ENCODE results near the gene SLC25A27.
A peak's percentile ranks its signal among the peaks of the same experiment; 100 is the strongest.

The SLC25A27 gene

GRCh38 chr6:46651816-46652215, 959 bp upstream of the SLC25A27 start:
- DNase-seq = no peak

GRCh38 chr6:46652232-46652602, 558 bp upstream of the SLC25A27 start:
- no peak for DNase-seq

- no peak for DNase-seq
These were observed 842 bp downstream of the SLC25A27 start for GRCh38 chr6:46653439-46654195.

GRCh38 chr6:46655803-46656202, 3.0 kb downstream of the SLC25A27 start:
- DNase-seq = no peak

GRCh38 chr6:46657642-46658041, 4.9 kb downstream of the SLC25A27 start:
- no peak for DNase-seq

GRCh38 chr6:46661483-46661882, 8.7 kb downstream of the SLC25A27 start:
- DNase-seq = no peak

GRCh38 chr6:46667377-46667776, 14.6 kb downstream of the SLC25A27 start:
- DNase-seq = no peak

GRCh38 chr6:46674410-46674809, 21.6 kb downstream of the SLC25A27 start:
- no peak for DNase-seq

GRCh38 chr6:46676604-46677313, 24.0 kb downstream of the SLC25A27 start:
- no peak for DNase-seq

- no peak for DNase-seq
These were observed 24.5 kb downstream of the SLC25A27 start for GRCh38 chr6:46677314-46677654.

GRCh38 chr6:46684771-46685170, 32.0 kb downstream of the SLC25A27 start:
- DNase-seq = no peak

GRCh38 chr6:46687619-46688097, 34.9 kb downstream of the SLC25A27 start, which contains the start of gene TDRD6:
Gene TDRD6, plus strand, starts transcription at chr6:46687885. Its CDS starts 244 bp downstream, at chr6:46688129.
- DNase-seq = no peak

- no peak for DNase-seq
These were observed 35.6 kb downstream of the SLC25A27 start for GRCh38 chr6:46688117-46688965.

- DNase-seq = no peak
These were observed 36.2 kb downstream of the SLC25A27 start for GRCh38 chr6:46688966-46689335.

- DNase-seq = no peak
These were observed 36.9 kb downstream of the SLC25A27 start for GRCh38 chr6:46689657-46690056.

- DNase-seq = no peak
These were observed 37.5 kb downstream of the SLC25A27 start for GRCh38 chr6:46690141-46690755.

GRCh38 chr6:46690911-46691451, 38.2 kb downstream of the SLC25A27 start:
- DNase-seq = no peak

GRCh38 chr6:46699970-46700369, 47.2 kb downstream of the SLC25A27 start:
- DNase-seq = no peak

- no peak for DNase-seq
These were observed 51.8 kb downstream of the SLC25A27 start for GRCh38 chr6:46704562-46704961.

- no peak for DNase-seq
These were observed 53.7 kb downstream of the SLC25A27 start for GRCh38 chr6:46706464-46706863.

GRCh38 chr6:46711491-46711890, 58.7 kb downstream of the SLC25A27 start:
- DNase-seq = no peak

- DNase-seq = peak; percentile 7
These were observed 62.4 kb downstream of the SLC25A27 start for GRCh38 chr6:46715141-46715540.

- no peak for DNase-seq
These were observed 66.3 kb downstream of the SLC25A27 start for GRCh38 chr6:46719099-46719498.
